ENCODE results near the gene GDPD4.
A peak's percentile ranks its signal among the peaks of the same experiment; 100 is the strongest.

Gene GDPD4

GRCh38 chr11:77173494-77173893 is 128.0 kb downstream of the GDPD4 start:
- no peak for TF ChIP-seq CTCF (conservative IDR thresholded peaks at IDR 0.05; ENCODE audit: control insufficient read depth, insufficient read depth, low read depth, low read length)
- DNase-seq (ENCODE audit: low read depth), result no peak
- H3K4me3 ChIP-seq (ENCODE audit: control insufficient read depth, low read depth, low read length), result no peak overlapping the region

- peak; percentile 32 for DNase-seq (ENCODE audit: low read depth)
- no peak overlapping the region for H3K4me3 ChIP-seq (ENCODE audit: control insufficient read depth, low read depth, low read length)
- TF ChIP-seq CTCF (conservative IDR thresholded peaks at IDR 0.05; ENCODE audit: control insufficient read depth, insufficient read depth, low read depth, low read length), result no peak
Observed at GRCh38 chr11:77172666-77172982, 128.9 kb downstream of the GDPD4 start.

- no peak for DNase-seq (ENCODE audit: low read depth)
- TF ChIP-seq CTCF (conservative IDR thresholded peaks at IDR 0.05; ENCODE audit: control insufficient read depth, insufficient read depth, low read depth, low read length), result no peak
Observed at GRCh38 chr11:77171885-77172665, 129.4 kb downstream of the GDPD4 start.

GRCh38 chr11:77171254-77171653 is 130.2 kb downstream of the GDPD4 start:
- no peak for DNase-seq (ENCODE audit: low read depth)
- no peak for TF ChIP-seq CTCF (conservative IDR thresholded peaks at IDR 0.05; ENCODE audit: control insufficient read depth, insufficient read depth, low read depth, low read length)
- no peak overlapping the region for H3K4me3 ChIP-seq (ENCODE audit: control insufficient read depth, low read depth, low read length)

More at GRCh38 chr11:77171885-77172665, 129.4 kb downstream of the GDPD4 start:
- no peak overlapping the region for H3K4me3 ChIP-seq (ENCODE audit: control insufficient read depth, low read depth, low read length)

- DNase-seq (ENCODE audit: low read depth), result no peak
- TF ChIP-seq CTCF (conservative IDR thresholded peaks at IDR 0.05; ENCODE audit: control insufficient read depth, insufficient read depth, low read depth, low read length), result no peak
- no peak overlapping the region for H3K4me3 ChIP-seq (ENCODE audit: control insufficient read depth, low read depth, low read length)
Observed at GRCh38 chr11:77170107-77170506, 131.4 kb downstream of the GDPD4 start.

- TF ChIP-seq CTCF (conservative IDR thresholded peaks at IDR 0.05; ENCODE audit: control insufficient read depth, insufficient read depth, low read depth, low read length), result no peak
- no peak overlapping the region for H3K4me3 ChIP-seq (ENCODE audit: control insufficient read depth, low read depth, low read length)
- DNase-seq (ENCODE audit: low read depth), result no peak
Observed at GRCh38 chr11:77167791-77168190, 133.7 kb downstream of the GDPD4 start.

All from fibroblast of mammary gland (primary cell).